K562 (cell line): Measurements from ENCODE around the gene ACSF2. TPM values are rescaled to one million over a fixed set of nuclear protein-coding genes. Genes with fewer than 3 reads are reported as not detected.

Experiments
- AFF1 ChIP-seq, 2 experiments: fragments of 450-650 bp; IDR thresholded peaks; 2 replicates each; pipeline ENCODE4 v1.6.1; 2018; ENCODE audit warnings: mild to moderate bottlenecking in 2 of 2, low read depth in 1 of 2; ENCODE audit not compliant: partially characterized antibody in 2 of 2
- CBFA2T2 ChIP-seq: fragments of 450-650 bp; conservative IDR thresholded peaks from 2 replicates; pipeline ENCODE4 v1.6.1; 2017; ENCODE audit warnings: mild to moderate bottlenecking
- HCFC1 ChIP-seq: IDR thresholded peaks from 2 replicates; pipeline ENCODE4 v1.6.1; 2012; ENCODE audit warnings: low read depth, low read length, improper control_type of control experiment
- MEIS2 ChIP-seq: fragments of 450-650 bp; IDR thresholded peaks from 2 replicates; pipeline ENCODE4 v1.6.1; 2014; ENCODE audit warnings: mild to moderate bottlenecking; ENCODE audit not compliant: partially characterized antibody
- MLX ChIP-seq, 2 experiments: fragments of 450-650 bp in 1 of 2; sonication (generic) in 1 of 2; formaldehyde crosslinking; conservative IDR thresholded peaks; 2 replicates each; pipeline versions ENCODE4 v1.4.0 to v1.8.1; 2020 to 2022; ENCODE audit warnings: mild to moderate bottlenecking in 1 of 2, missing genetic modification reagents in 1 of 2
- MXD1 ChIP-seq: fragments of 250-450 bp; sonication (Bioruptor Pico); IDR thresholded peaks from 2 replicates; pipeline ENCODE4 v1.8.0; 2021; ENCODE audit warnings: borderline replicate concordance, mild to moderate bottlenecking, moderate library complexity; ENCODE audit not compliant: poor library complexity, severe bottlenecking
- PHF21A ChIP-seq: fragments of 450-650 bp; IDR thresholded peaks from 2 replicates; pipeline ENCODE4 v1.6.1; 2017; ENCODE audit warnings: low read depth, borderline replicate concordance
- POLR2A ChIP-seq: fragments of 450-650 bp; conservative IDR thresholded peaks from 2 replicates; pipeline ENCODE4 v1.6.1; 2016
- POLR2AphosphoS5 ChIP-seq: IDR thresholded peaks from 2 replicates; pipeline ENCODE4 v1.6.1; 2011; ENCODE audit warnings: mild to moderate bottlenecking, low read depth, low read length, moderate library complexity; ENCODE audit not compliant: control insufficient read depth, insufficient read depth
- RBFOX2 ChIP-seq: fragments of 200-400 bp; formaldehyde crosslinking; IDR thresholded peaks from 2 replicates; pipeline ENCODE4 v1.6.1; 2017; ENCODE audit warnings: low read depth, mild to moderate bottlenecking, low read length, moderate library complexity
- RBM39 ChIP-seq: fragments of 200-400 bp; formaldehyde crosslinking; optimal IDR thresholded peaks from 2 replicates; pipeline ENCODE3; 2018; ENCODE audit warnings: low read depth, low read length
- SAFB2 ChIP-seq: fragments of 200-400 bp; formaldehyde crosslinking; IDR thresholded peaks from 2 replicates; pipeline ENCODE4 v1.6.1; 2018; ENCODE audit warnings: borderline replicate concordance, low read length, low read depth, moderate library complexity; ENCODE audit not compliant: severe bottlenecking
- ZMIZ1 ChIP-seq, 2 experiments: fragments of 150-350 bp in 1 of 2; IDR thresholded peaks; 2 replicates each; pipeline ENCODE4 v1.6.1; 2012 to 2016; ENCODE audit warnings: low read depth in 2 of 2, low read length in 2 of 2, mild to moderate bottlenecking in 1 of 2, moderate library complexity in 1 of 2
- ZNF121 ChIP-seq: sonication (generic); formaldehyde crosslinking; conservative IDR thresholded peaks from 2 replicates; pipeline ENCODE4 v1.8.0; 2022; ENCODE audit warnings: missing genetic modification reagents
- ZNF3 ChIP-seq: fragments of 250-450 bp; sonication (Bioruptor Pico); IDR thresholded peaks from 2 replicates; pipeline ENCODE4 v1.5.0; 2021; ENCODE audit warnings: mild to moderate bottlenecking, moderate library complexity
- ZNF347 ChIP-seq: fragments of 450-650 bp; formaldehyde crosslinking; IDR thresholded peaks from 2 replicates; pipeline ENCODE4 v1.4.0; 2020; ENCODE audit warnings: low read depth, mild to moderate bottlenecking, moderate library complexity
- ZNF695 ChIP-seq: fragments of 450-650 bp; formaldehyde crosslinking; IDR thresholded peaks from 2 replicates; pipeline ENCODE4 v1.4.0; 2020; ENCODE audit warnings: mild to moderate bottlenecking, moderate library complexity
- polyA plus RNA-seq, 8 experiments: library from polyadenylated mRNA; depleted of rRNA in 4 of 8; stranded (reverse) in 5 of 8; unstranded in 3 of 8; fragments of >200 nt; fragmentation: Nextera tagmentation in 2 of 8; fragmentation: Illumina TruSeq in 1 of 8; extraction: Ambion mirVana in 2 of 8; extraction: Trizol in 1 of 8; gene quantifications; 2 replicates each; pipeline versions ENCODE4 v1.2.1 to v1.2.3, GENCODE V29; 2011 to 2014; ENCODE audit warnings: inconsistent platforms in 1 of 8, missing spikeins in 1 of 8
- total RNA-seq, 7 experiments: library from RNA; depleted of rRNA in 6 of 7; stranded (reverse); fragments of >200 nt in 6 of 7; fragmentation: Illumina TruSeq in 2 of 7; extraction: Trizol in 2 of 7; gene quantifications; 2 replicates each; pipeline versions ENCODE4 v1.2.1 to v1.2.3, GENCODE V29; 2011 to 2021; ENCODE audit warnings: low replicate concordance in 1 of 7

ACSF2 gene
- total and polyA plus RNA-seq, 9 of the 15 experiments (the other 6 are each of a cell fraction or from before 2014, with no cell fraction given): 0.89 to 6.1 (median 3.5) TPM

GRCh38 chr17:50388728-50389127 lies 37.3 kb upstream of the ACSF2 start (continued):
- TF ChIP-seq MEIS2: no peak
- no peak for TF ChIP-seq ZNF3 (CRISPR knock-in tag)
- peak; percentile 43; the same call in 1 of the 2 replicates for TF ChIP-seq POLR2A
- TF ChIP-seq CBFA2T2: no peak
- TF ChIP-seq HCFC1: no peak
- no peak for TF ChIP-seq SAFB2
- no peak for TF ChIP-seq ZNF347 (CRISPR knock-in tag)
- no peak for TF ChIP-seq RBM39
- no peak for TF ChIP-seq PHF21A
- TF ChIP-seq AFF1 (IDR thresholded peaks at IDR 0.05; ENCODE audit: low read depth in 1 of 2, partially characterized antibody in 2 of 2): no peak
- no peak for TF ChIP-seq ZNF695 (CRISPR knock-in tag)
- peak; percentile 24; the same call in 1 of the 2 replicates for TF ChIP-seq RBFOX2
- no peak for TF ChIP-seq ZNF121 (CRISPR knock-in tag)
- TF ChIP-seq POLR2AphosphoS5: 0 out of 2 replicates have a peak, but pooled peaks have one; percentile 25
- no peak for TF ChIP-seq ZMIZ1 (IDR thresholded peaks at IDR 0.05; ENCODE audit: low read depth in 2 of 2, low read length in 2 of 2)
- TF ChIP-seq MXD1 (CRISPR knock-in tag): no peak
- no peak for TF ChIP-seq MLX (CRISPR knock-in tag; conservative IDR thresholded peaks at IDR 0.05)
